ENCODE results near the gene C16orf87.
A peak's percentile ranks its signal among the peaks of the same experiment; 100 is the strongest.
"Not testable (repeated sequence)": the region's sequence is repeated elsewhere in the genome, so short reads cannot be mapped to it uniquely, and the experiment has no call there.

C16orf87 gene

GRCh38 chr16:46803373-46803772 is 27.6 kb downstream of the C16orf87 start:
- FAIRE-seq = no peak
- DNase-seq (ENCODE audit: extremely low spot score, insufficient read length, low read depth) = no peak

DNA sequence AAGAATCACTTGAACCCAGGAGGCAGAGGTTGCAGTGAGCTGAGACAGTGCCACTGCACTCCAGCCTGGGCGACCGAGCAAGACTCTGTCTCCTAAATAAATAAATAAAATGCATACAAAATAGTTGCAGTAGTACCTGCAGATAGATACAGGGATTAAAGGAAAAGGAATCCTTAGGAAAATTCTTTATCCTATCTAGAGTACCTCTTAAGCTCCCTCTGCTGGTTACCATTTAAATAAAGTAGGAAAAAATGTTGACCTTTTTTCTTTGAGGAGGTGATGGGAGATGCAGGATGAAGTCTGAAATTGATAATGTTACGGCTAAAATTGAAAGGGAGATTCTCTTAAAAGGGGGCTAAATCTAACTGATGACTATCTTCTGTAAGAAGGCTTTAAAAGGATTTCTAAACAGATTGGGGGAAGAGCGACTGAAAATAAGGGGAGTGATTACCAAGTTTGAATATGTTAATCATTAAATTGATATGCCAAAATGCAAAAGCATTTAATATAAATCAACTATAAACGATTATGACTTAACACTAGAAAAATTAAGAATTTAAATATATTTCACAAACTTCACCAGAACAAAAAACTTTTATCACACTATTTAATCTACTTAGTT is 29.4 kb downstream of the C16orf87 start:
- DNase-seq (ENCODE audit: extremely low spot score, insufficient read length, low read depth) (no peak), FAIRE-seq (no peak)

DNA sequence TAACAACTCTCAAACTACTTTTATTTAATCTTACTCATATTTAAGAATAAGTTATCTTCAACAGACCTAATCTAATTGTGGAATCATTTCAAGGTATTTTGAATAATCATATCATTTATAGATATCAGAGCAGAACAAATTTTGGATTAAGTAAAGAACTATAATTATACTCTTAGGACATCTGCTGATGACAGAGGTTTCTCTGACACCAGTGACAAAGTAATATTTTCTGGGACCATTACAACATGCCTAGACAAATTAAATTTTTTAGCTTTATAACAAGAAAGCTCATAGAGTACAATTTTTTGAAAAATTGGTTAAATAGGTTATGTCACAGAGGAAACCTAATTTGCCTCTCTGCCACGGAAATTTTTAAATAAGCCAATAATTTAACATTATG is 30.5 kb downstream of the C16orf87 start:
- no peak for FAIRE-seq
- DNase-seq (ENCODE audit: extremely low spot score, insufficient read length, low read depth) = no peak

DNA sequence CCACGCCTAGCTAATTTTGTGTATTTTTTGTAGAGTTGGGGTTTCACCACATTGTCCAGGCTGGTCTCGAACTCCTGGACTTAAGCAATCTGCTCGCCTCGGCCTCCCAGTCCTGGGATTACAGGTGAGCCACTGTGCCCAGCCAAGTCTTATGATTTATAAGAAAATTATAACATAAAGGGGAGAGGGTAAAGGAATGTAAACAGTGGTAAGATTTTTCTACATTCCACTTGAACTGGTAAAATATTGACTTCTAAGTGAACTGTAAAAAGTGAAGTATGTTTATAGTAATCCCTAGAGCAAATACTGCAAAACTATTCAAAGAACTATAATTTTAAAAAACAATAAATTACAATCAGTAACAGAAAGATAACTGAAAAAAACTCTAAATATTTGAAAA is 33.5 kb downstream of the C16orf87 start:
- DNase-seq (ENCODE audit: extremely low spot score, insufficient read length, low read depth) (no peak), FAIRE-seq (no peak)

DNA sequence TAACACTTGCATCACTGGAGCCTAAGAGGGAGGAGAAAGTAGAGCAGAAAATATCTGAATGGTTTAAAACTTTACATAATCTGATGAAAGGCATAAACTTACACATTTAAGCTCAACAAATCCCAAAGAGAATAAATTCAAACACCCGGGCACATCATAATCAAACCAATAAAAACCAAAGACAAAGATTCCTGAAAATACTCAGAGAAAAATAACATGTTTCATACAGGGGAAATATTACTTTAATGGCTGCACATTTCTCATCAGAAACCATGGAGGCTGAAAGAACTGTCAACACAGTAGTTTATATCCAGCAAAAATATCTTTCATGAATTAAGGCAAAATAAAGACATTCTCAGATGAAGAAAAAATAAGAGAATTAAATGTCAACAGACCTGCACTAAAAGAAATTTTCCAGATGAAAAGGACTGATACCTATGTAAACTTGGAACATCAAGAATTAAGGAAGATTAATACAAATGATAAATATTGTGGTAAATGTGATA is 34.2 kb downstream of the C16orf87 start:
- FAIRE-seq = no peak

DNA sequence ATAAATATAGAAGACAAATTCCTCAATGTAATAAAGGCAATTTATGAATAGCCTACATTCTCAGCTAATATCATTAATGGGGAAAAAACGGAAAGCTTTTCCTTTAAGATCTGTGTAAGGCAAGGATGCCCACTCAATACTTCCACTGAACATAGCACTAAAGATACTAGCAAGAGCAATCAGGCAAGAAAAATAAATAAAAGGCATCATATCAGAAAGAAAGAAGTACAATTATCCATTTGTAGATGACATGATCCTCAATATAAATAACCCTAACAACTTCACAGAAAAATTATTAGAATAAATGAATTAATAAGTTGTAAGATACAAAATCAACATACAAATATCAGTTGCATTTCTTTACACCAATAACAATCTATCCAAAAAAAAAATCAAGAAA is 37.1 kb downstream of the C16orf87 start:
- FAIRE-seq (no peak), DNase-seq (ENCODE audit: extremely low spot score, insufficient read length, low read depth) (no peak)

More for the DNA sequence above, 34.2 kb downstream of the C16orf87 start:
- DNase-seq (ENCODE audit: extremely low spot score, insufficient read length, low read depth) = no peak

- FAIRE-seq (peak; percentile 15), DNase-seq (ENCODE audit: extremely low spot score, insufficient read length, low read depth) (no peak)
Observed at GRCh38 chr16:46790599-46791270, 40.2 kb downstream of the C16orf87 start.

GRCh38 chr16:46789499-46790414 is 41.2 kb downstream of the C16orf87 start:
- FAIRE-seq (peak; percentile 87), DNase-seq (ENCODE audit: extremely low spot score, insufficient read length, low read depth) (peak; percentile 65)

- DNase-seq (ENCODE audit: extremely low spot score, insufficient read length, low read depth) (no peak), FAIRE-seq (peak; percentile 63)
Observed at GRCh38 chr16:46788891-46789474, 42.0 kb downstream of the C16orf87 start.

- DNase-seq (ENCODE audit: extremely low spot score, insufficient read length, low read depth) (peak; percentile 29), FAIRE-seq (peak; percentile 63)
Observed at GRCh38 chr16:46787909-46788308, 43.1 kb downstream of the C16orf87 start.

- DNase-seq (ENCODE audit: extremely low spot score, insufficient read length, low read depth) (no peak), FAIRE-seq (no peak)
Observed at GRCh38 chr16:46785076-46785845, 45.7 kb downstream of the C16orf87 start.

DNA sequence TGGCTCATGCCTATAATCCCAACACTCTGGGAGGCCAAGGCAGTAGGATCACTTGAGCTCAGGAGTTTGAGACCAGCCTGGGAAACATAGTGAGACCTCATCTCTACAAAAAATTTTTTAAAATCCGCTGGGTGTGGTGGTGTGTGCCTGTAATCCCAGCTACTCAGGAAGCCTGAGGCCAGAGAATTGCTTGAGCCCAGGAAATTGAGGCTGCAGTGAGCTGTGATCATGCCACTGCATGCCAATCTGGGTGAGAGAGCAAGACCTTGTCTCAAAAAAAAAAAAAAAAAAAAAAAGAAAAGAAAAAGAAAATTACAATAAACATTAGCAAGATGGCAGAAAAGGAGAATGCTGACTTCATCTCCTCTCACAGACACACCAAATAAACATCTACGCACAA is 46.4 kb downstream of the C16orf87 start:
- FAIRE-seq; DNase-seq (ENCODE audit: extremely low spot score, insufficient read length, low read depth): not testable (repeated sequence)

DNA sequence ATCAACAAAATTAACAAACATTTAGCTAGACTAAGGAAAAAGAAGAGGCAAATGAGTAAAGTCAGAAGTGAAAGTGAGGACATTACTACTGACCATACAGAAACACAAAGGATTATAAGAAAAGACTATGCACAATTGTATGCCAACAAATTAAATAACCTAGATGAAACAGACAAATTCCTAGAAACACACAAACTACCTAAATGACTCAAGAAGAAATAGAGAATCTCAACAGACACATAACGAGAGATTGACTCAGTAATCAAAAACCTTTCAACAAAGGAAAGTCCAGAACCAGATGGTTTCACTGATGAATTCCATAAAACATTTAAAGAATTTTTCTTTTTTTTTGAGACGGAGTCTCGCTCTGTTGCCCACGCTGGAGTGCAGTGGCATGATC is 47.2 kb downstream of the C16orf87 start:
- FAIRE-seq = peak; percentile 80
- no peak for DNase-seq (ENCODE audit: extremely low spot score, insufficient read length, low read depth)

DNA sequence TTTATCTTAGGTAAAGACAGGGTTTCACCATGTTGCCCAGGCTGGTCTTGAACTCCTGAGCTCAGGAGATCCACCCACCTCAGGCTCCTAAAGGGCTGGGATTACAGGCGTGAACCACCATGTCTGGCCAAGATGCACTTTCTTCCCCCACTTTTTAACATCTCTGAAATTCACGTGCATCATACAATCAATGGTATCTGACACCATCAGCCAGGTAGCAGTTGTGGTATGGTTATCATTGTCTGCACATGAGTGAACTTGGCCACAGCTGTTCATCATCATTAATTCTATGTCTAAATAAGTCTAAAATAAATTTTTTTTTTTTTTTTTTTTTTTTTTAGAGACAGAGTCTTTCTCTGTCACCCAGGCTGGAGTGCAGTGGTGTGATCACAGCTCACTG is 48.7 kb downstream of the C16orf87 start:
- DNase-seq (ENCODE audit: extremely low spot score, insufficient read length, low read depth) = no peak
- FAIRE-seq = no peak

GRCh38 chr16:46777804-46778203 is 53.2 kb downstream of the C16orf87 start:
- FAIRE-seq (no peak), DNase-seq (ENCODE audit: extremely low spot score, insufficient read length, low read depth) (no peak)

GRCh38 chr16:46775214-46775613 is 55.8 kb downstream of the C16orf87 start:
- no peak for DNase-seq (ENCODE audit: extremely low spot score, insufficient read length, low read depth)
- FAIRE-seq = no peak

DNA sequence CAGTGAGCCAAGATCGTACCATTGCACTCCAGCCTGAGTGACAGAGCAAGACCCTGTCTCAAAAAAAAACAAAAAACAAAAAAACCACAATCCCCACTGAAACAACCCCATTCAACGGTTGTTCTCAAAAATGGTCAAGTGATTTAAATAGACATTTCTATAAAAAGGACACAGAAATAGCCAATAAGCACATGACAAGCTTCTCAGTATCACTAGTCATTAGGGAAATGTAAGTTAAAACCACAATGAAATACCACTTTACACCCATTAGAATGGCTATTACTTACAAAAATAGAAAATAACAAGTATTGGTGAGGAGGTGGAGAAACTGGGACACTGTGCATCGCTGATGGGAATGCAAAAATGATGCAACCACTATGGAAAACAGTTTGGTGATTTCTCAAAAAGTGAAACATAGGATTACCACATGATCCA is 56.2 kb downstream of the C16orf87 start:
- no peak for DNase-seq (ENCODE audit: extremely low spot score, insufficient read length, low read depth)
- peak; percentile 77 for FAIRE-seq

DNA sequence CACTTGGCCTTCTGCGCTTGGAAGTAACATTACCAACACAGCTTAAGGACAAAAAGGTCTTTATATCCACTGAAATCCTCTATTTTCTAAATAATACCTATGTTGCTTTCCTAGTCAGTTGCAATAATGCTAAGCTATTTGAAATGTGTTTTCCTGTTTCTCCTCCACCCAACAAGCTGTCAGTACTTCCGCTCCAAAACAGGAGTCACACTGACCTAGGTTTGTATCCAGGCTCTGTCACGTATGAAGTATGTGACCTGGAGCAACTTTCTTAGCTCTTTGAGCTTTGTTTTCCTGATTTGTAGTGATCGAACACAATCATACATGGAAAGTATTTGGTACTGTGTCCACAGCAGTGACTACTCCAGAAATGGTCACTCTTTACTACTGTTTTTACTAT is 58.5 kb downstream of the C16orf87 start:
- DNase-seq (ENCODE audit: extremely low spot score, insufficient read length, low read depth) (no peak), FAIRE-seq (no peak)

- DNase-seq (ENCODE audit: extremely low spot score, insufficient read length, low read depth) = no peak
- no peak for FAIRE-seq
Observed at GRCh38 chr16:46768809-46769208, 62.2 kb downstream of the C16orf87 start.

All from GM18507 (cell line).